Heart left ventricle (tissue), 16 donors: ENCODE measurements around the gene TAS2R60. TPM values are rescaled to one million over a fixed set of nuclear protein-coding genes. Genes with fewer than 3 reads are reported as not detected.

ENCODE experiments used
- ATAC-seq, 4 donors: fragments of 200-7000 bp; cut with Tn5 transposase; one replicate each; pipeline ENCODE4 v1.9.1; 2020 to 2022; ENCODE audit warnings: moderate library complexity in 4 of 4, mild to moderate bottlenecking in 3 of 4, moderate number of reproducible peaks in 1 of 4
- DNase-seq, 5 donors: peaks; one replicate each; pipeline ENCODE4 v3.0.0-alpha.2; 2020
- H3K27ac ChIP-seq, 12 donors: fragments of 200-600 bp; sonication (generic) in 4 of 12; one replicate each; pipeline versions ENCODE4 v1.5.0 to v1.8.0; 2016 to 2022; ENCODE audit warnings: mild to moderate bottlenecking in 2 of 12
- H3K27me3 ChIP-seq, 9 donors: fragments of 200-600 bp; sonication (generic) in 2 of 9; one replicate each; pipeline versions ENCODE4 v1.5.1 to v1.8.0; 2016 to 2022; ENCODE audit warnings: mild to moderate bottlenecking in 3 of 9
- H3K36me3 ChIP-seq, 9 donors: fragments of 200-600 bp; sonication (generic) in 2 of 9; one replicate each; pipeline versions ENCODE4 v1.5.0 to v1.8.0; 2018 to 2022; ENCODE audit warnings: mild to moderate bottlenecking in 2 of 9
- H3K4me1 ChIP-seq, 12 donors: fragments of 200-600 bp; sonication (generic) in 4 of 12; one replicate each; pipeline versions ENCODE4 v1.5.0 to v1.8.0; 2016 to 2022; ENCODE audit warnings: mild to moderate bottlenecking in 3 of 12
- H3K4me3 ChIP-seq, 12 donors: fragments of 200-600 bp; sonication (generic) in 4 of 12; one replicate each; pipeline versions ENCODE4 v1.5.0 to v1.8.0; 2017 to 2022; ENCODE audit warnings: mild to moderate bottlenecking in 9 of 12, moderate library complexity in 4 of 12
- H3K9me3 ChIP-seq, 12 donors: fragments of 200-600 bp; sonication (generic) in 4 of 12; one replicate each; pipeline versions ENCODE4 v1.5.0 to v1.8.0; 2016 to 2022; ENCODE audit warnings: mild to moderate bottlenecking in 1 of 12
- CTCF ChIP-seq, 12 donors: fragments of 200-600 bp; sonication (generic) in 4 of 12; IDR thresholded peaks; one replicate each; pipeline versions ENCODE4 v1.5.0 to v1.8.0; 2018 to 2022; ENCODE audit warnings: antibody characterized with exemption in 12 of 12, mild to moderate bottlenecking in 5 of 12
- POLR2A ChIP-seq, 2 donors: fragments of 450-650 bp; IDR thresholded peaks; one replicate each; pipeline ENCODE4 v1.6.1; 2017; ENCODE audit warnings: antibody characterized with exemption in 2 of 2, mild to moderate bottlenecking in 2 of 2, moderate library complexity in 2 of 2
- WGBS, 4 donors: extraction: QIAGEN DNeasy Blood & Tissue Kit in 2 of 4; methylation state at CpG; one replicate each; pipeline versions ENCODE4 v1.1.5 to v1.1.7; 2013 to 2018; 5-methylcytosine and 5-hydroxymethylcytosine counted together
- intact Hi-C, 10 donors: fragments of 100-400 bp; cut with DNase I; formaldehyde crosslinking; loops; one replicate each; pipeline versions ENCODE4 v1.11.1 to v1.14.2; 2022
- polyA plus RNA-seq, 2 donors: library from polyadenylated mRNA; stranded (reverse); fragments of 200-250 nt; gene quantifications; one replicate each; pipeline ENCODE4 v1.2.3, GENCODE V29; 2013
- total RNA-seq, 9 donors: library from RNA; depleted of rRNA in 2 of 9; stranded (reverse); fragments of >200 nt in 2 of 9; fragmentation: NEBNext Ultra II Directional in 3 of 9; extraction: Animal tissue kit (Norgen Biotek cat#: 25700) in 3 of 9; gene quantifications; one replicate each; pipeline versions ENCODE4 v1.1.0 to v1.2.4, GENCODE V29; 2016 to 2023
- donor health status: ischemic (EF 13 %, LVEDD 7.1; RV severe dilation, severe dysfunction).
- donor health status: healthy with polysubstance abuse.
- donor health status: DM: no; HTN: yes; CAD: no.
- donor health status: DM: no; HTN: no; CAD: no.
- donor health status: ischemic (EF 25% LVEDD 6.9; RV normal size, moderate dysfunction).
- donor health status: ischemic (EF 25% LVEDD 5.7; RV mildly dilated, moderate dysfunction).
- donor health status: healthy.
- donor health status: DM: yes; HTN: yes; CAD: no.
- donor health status: ischemic (EF 35%, LVEDD 5.7; RV mildly dilated, moderate dysfunction).
- donor health status: nonischemic (EF 11% LVEDD 7.7; RV severe dilation, severe dysfunction).
- donor health status: DM: yes; HTN: yes; CAD: no.
- donor health status: PGD.
- donor health status: ischemic (EF 29% LVEDD 5.4; RV normal size, mild dysfunction).
- donor health status: nonischemic (EF 23%, LVEDD 6.1; RV moderate dilation, normal function).

Gene TAS2R60
- total and polyA plus RNA-seq, 11 donors: not detected

DNA sequence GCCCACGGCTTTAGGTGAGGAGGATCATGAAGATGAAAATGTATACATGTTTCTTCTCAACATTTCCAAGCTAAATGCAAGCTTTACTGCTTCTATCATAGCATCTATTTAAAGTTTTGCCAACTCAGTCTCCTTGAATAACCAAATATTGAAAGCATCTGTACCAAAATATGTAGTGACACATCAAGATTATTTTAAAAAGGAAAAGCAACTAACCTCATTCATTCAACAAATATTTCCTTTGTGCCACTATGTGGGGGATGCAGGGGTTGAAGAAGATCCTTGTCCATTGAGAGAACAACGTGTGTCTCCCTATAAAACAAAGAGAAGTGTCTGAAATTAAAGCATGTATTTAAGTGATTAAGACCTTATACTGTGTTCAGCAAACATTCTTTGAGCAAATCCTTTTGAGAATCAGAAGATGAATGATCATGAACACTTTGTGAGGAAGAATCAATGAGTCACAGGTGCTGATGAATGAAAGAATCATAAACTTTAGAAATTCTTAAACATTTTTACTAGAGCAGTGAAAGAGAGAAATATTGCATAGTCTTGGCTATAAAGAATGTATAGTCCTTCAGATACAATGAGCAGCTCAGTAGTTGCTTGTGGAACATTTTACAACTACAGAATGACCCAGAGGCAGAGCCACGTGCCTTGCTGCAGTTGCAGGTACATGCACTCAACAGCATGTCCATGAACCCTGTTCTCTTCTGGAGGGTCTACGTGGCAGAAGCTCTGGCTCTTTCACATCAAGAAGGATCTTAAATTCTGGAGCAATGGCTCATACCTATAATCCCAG lies 13.9 kb downstream of the TAS2R60 start:
- TF ChIP-seq CTCF (IDR thresholded peaks at IDR 0.05): no peak
- TF ChIP-seq POLR2A (IDR thresholded peaks at IDR 0.05): no peak
- Histone ChIP-seq H3K4me1 (peaks cover 0 to 13% (median 0%) of the 10 kb centered on the region in 12 donors), H3K27me3 (no peaks in the 10 kb centered on the region), H3K4me3 (no peak overlapping the region), H3K27ac (no peak overlapping the region), H3K36me3 (no peaks in the 10 kb centered on the region), H3K9me3 (peaks cover 0 to 9% (median under 1%) of the 10 kb centered on the region in 12 donors)
- 73 to 79% (median 76%) methylated on average over 4 of the region's 4 CpGs for WGBS, 4 donors
- intact Hi-C loops: no loop called here
- ATAC-seq (no peak), DNase-seq (no peak)

GRCh38 chr7:143458263-143458662 lies 15.0 kb downstream of the TAS2R60 start:
- Histone ChIP-seq H3K27ac (peak overlapping the region in 1 of 12 donors; percentile 78), H3K4me1 (peaks cover 0 to 13% (median 0%) of the 10 kb centered on the region in 12 donors), H3K27me3 (no peaks in the 10 kb centered on the region), H3K9me3 (peaks cover 0 to 13% (median 2%) of the 10 kb centered on the region in 12 donors), H3K36me3 (no peaks in the 10 kb centered on the region), H3K4me3 (no peak overlapping the region)
- 69 to 79% (median 74%) methylated on average over 3 of the region's 3 CpGs for WGBS, 4 donors
- intact Hi-C loops: no loop called here
- ATAC-seq (no peak), DNase-seq (no peak)
- no peak for TF ChIP-seq POLR2A (IDR thresholded peaks at IDR 0.05)
- TF ChIP-seq CTCF (IDR thresholded peaks at IDR 0.05): no peak

DNA sequence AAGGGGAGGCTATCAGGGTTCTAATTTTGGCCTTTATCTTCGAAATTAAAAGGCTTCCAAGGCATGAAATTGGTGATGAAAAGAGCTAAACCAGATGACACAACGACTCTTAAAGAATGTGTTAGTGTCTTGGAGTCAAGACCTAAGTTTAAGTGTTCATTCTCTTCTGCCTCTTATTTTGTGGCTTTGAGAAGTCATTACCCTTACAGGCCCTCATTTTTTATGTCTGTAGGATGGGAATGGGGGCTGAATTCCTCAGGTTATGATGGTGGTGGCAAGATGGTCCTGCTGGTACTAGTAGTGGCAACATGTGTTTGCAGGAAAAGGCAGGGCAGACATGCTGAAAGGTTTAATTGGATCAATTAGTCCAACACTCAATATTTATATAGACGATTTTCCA lies 15.4 kb downstream of the TAS2R60 start:
- Histone ChIP-seq H3K4me1 (peaks cover 0 to 13% (median 0%) of the 10 kb centered on the region in 12 donors), H3K27ac (peak overlapping the region in 1 of 12 donors; percentile 78), H3K4me3 (no peak overlapping the region), H3K27me3 (no peaks in the 10 kb centered on the region), H3K36me3 (no peaks in the 10 kb centered on the region), H3K9me3 (peaks cover 0 to 13% (median 2%) of the 10 kb centered on the region in 12 donors)
- intact Hi-C loops: no loop called here
- TF ChIP-seq CTCF (IDR thresholded peaks at IDR 0.05) (no peak), POLR2A (IDR thresholded peaks at IDR 0.05) (no peak)
- no peak for DNase-seq
- WGBS, 4 donors: 55 to 60% (median 57%) methylated on average over 3 of the region's 3 CpGs
- ATAC-seq: no peak

DNA sequence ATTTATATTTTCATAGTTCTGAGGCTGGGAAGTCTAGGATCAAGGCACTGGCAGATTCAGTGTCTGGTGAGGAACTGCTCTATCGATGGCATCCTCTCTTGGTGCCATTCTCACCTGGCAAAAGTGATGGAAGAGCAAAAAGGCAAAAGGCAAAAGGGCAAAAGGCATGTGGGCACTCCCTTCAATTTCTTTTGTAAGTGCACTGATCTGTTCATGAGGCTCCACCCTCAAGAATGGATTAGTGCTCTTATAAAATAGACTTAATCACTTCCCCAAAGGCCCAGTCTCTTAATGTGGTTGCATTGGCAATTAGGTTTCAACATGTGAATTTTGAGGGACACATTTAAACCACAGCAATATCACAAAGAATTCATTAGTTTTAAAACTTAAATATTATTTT lies 16.1 kb downstream of the TAS2R60 start:
- no peak overlapping the region for H3K27ac ChIP-seq
- H3K36me3 ChIP-seq: no peaks in the 10 kb centered on the region
- DNase-seq (no peak), ATAC-seq (no peak)
- no peak overlapping the region for H3K4me3 ChIP-seq
- H3K4me1 ChIP-seq: peaks cover 0 to 13% (median 0%) of the 10 kb centered on the region in 12 donors
- intact Hi-C loops: no loop called here
- no peaks in the 10 kb centered on the region for H3K27me3 ChIP-seq
- peaks cover 0 to 13% (median 2%) of the 10 kb centered on the region in 12 donors for H3K9me3 ChIP-seq
- 91 to 100% (median 94%) methylated on average over 1 of the region's 1 CpG for WGBS, 4 donors
- TF ChIP-seq POLR2A (IDR thresholded peaks at IDR 0.05) (no peak), CTCF (IDR thresholded peaks at IDR 0.05) (no peak)
